NCI-H187 (cell line): ENCODE measurements around the gene TRPC4.
A peak's percentile ranks its signal among the peaks of the same experiment; 100 is the strongest.

Experiments
- DNase-seq, 2 experiments: peaks; one replicate each; lab custom pipeline; 2025; lab: John Stamatoyannopoulos, UW

The TRPC4 gene

DNA sequence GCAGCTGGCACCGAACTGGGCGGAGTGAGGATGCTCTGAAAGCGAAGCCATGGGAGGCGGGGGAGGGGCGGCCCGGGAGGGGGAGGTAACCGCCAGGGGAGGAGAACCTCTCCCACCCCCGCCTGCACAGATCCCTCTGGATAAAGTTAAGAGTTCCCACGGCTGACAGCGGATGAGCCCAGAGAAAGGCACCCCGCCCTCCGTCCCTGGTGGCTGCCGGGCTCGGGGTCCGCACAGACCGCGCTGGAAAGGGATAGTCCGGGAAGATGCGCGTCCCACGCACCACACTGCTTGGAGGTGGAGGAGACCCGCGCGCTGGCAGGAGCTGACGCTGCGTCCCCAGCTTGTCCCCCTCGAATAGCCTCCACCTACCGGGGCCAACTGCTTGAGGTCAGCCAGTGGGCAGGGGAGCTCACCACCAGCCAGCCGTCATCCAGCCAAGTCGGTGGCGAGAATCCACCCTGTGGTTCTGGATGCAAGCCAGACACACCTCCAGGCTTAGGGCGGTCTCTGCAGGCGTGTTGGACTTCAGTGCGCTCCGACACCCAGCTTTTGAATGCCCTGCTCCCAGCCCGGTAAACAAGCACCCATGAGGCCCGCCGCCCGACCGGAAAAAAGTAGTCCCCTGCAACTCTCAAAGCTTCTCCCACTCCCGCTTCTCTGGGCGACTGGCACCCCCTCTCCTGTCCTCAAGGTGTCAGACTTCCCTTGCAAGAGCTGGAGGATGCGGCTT is at the start of gene TRPC4:
Gene TRPC4 (minus strand): TSS at position 17 of the 733 bp plus-strand sequence. CDS start 86,439 bp downstream, outside the sequence.
- peak; percentile 1 to 4 for DNase-seq

DNA sequence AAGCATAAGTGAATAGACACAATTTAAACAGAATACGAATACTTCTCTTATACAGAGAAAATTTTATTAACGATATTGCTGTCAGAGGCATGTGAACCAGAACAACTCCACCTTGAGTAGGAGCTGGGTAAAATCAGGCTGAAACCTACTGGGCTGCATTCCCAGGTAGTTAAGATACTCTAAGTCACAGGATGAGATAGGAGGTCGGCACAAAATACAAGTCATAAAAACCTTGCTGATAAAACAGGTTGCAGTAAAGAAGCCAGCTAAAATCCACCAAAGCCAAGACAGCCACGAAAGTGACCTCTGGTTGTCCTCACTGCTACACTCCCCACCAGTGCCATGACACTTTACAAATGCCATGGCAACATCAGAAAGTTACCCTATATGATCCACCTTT is 49.2 kb upstream of the TRPC4 start:
- no peak for DNase-seq

DNA sequence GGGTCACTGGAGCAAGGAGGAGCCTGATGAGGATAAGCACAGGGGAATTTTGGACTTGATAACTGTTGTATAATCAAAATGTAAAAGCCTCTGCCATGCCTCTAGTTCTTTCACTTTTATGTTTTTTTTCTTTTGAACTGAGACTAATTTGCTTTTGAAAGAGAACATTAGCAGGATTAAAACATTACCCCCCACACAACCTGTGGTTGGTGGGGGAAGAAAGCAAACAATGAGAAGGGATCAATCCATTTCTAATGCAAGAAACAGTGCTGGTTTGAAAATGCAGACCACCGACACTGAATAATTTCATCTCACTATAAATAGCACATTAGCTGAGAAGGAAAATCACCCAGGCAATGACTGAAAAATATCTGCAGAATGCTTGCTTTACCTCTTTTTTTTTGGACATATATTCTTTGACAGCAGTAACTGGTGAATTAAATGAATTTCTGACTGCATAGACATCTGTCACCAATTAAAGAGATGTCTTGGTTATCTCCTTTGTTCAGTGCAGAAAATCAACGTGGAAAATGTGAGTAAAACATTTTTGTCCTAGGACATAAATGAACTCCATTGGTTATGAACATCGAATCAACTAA is 48.6 kb upstream of the TRPC4 start:
- no peak for DNase-seq

DNA sequence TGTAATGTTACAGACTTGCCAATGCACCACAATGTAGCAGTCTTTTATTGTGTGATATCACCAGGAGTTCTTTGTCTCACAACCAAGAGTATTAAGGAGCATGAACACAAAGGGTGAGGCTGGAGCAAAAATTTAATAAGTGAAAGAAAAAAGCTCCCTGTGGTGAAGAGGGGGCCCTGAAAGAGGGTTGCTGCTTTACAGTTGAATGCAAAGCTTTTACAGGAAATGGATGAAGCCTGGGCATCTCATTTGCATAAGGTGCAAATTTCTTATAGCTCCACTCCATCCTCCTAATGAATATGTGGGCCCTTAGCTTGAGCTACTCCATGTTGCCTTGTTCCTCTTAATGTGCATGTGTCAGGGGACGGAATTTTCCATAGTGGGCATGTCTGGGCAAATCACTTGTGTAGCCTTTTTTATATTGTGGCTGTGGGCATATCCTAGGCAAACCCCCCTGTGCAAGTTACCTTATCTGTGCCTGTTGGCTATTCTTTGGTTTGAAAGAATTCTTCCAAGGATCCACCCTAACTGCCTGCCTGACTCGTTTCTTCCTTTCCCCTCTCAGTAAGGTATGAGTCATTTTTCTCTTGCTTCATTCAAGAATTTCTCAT is 45.3 kb upstream of the TRPC4 start:
- DNase-seq, result no peak

DNA sequence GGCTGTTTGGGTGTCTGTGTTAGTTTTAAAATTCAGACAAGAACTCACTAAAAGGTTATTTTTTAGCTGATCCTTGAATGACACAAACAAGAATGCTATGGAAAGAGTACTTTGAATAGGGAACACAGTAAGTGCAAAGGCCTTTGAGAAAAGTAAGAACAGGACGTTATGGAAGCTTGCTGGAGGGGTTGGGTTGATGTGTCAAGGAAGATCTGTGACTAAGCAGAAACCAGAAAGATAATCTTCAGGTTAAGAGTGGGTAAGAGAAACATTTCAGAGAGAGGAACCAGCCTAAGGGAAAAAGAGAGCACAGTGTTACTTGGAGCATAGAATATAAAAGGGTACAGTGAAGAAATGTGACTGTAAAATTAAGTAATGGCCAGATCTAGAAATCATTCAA is 41.2 kb upstream of the TRPC4 start:
- DNase-seq, result no peak

DNA sequence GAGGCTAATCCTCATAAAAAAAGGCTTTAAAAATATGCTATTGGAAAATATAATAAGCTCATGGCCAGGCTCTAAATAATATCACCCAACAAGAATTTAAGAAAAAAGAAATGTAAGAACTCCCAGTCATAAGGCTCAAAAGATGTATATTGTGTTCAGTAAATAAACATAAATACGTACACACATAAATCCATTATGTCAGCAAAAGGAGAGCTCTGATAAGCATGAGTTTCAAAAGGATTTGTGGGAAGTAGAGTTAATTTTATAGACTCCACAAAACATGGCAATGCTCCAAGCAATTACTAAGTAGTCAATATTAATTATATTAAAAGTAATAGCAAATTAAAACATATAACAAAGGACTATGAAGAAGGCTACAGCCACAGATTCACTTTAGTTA is 37.3 kb upstream of the TRPC4 start:
- no peak for DNase-seq

DNA sequence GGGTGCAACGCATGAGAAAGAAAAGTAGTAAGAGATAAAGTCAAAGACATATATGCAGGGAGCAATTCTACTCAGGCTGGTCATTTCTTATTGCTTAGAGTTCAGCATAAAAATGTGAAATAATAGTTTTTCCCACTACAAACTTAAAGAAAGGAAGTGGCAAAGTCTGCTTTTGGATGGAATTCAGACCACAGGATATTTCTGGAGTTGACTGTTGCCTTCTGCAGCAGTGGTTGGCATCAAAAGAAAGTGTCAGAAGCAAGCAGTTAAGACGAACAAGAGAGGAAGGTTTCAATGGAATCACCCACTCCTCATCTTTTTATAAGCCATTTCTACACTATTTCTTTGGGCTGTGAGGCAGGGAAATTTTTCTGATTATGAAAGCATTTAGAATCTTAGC is 36.2 kb upstream of the TRPC4 start:
- no peak for DNase-seq

DNA sequence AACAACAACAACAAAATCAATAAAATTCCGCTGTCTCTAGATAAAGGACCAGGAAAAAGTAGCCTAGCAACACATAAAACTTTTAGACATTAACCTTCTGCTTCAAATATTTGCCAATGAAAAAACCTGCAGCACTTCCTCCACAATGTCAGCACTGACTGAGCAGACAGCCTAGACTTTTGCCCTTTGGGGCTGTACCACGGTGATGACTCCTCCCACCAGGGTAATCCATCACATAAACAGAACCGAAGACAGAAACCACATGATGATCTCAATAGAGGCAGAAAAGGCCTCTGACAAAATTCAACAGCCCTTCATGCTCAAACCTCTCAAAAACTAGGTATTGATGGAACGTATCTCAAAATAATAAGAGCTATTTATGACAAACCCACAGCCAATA is 30.2 kb upstream of the TRPC4 start:
- DNase-seq, result no peak

DNA sequence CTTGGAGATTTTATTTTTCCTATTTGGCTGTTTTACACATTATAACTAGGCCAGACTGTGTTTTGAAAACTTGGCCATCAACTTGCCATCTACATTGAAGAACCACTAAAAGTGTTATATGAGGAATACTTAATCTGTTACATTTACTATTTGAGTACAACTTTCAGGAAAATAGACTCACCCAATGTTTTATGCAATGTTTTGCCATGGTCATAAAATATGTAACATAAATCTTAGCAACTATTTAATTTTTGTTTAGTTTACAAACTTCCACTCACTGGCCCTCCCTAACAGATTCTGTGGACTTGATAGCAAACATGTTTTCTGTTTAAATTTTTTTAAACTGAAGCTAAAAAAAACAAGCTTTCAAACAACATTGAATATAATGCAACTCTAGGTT is 23.7 kb upstream of the TRPC4 start:
- no peak for DNase-seq

DNA sequence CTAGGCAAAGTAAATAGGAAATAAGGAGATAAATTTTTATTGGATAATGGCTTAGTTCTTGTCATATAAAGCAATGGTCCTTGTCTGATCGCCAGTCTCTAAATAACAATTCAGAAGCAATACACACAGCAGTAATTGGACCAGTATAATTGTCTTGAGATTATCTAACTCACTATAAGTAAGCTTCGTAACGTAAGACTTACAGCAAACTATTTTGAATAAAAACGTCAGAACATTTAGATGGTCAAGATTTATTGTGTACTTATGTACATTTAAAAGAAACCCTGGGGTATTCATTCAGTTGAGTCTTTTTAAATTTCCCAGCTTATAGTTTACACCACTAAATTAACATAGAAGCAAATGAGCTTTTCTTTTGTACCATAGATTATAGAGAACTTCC is 20.2 kb upstream of the TRPC4 start:
- DNase-seq, result no peak

DNA sequence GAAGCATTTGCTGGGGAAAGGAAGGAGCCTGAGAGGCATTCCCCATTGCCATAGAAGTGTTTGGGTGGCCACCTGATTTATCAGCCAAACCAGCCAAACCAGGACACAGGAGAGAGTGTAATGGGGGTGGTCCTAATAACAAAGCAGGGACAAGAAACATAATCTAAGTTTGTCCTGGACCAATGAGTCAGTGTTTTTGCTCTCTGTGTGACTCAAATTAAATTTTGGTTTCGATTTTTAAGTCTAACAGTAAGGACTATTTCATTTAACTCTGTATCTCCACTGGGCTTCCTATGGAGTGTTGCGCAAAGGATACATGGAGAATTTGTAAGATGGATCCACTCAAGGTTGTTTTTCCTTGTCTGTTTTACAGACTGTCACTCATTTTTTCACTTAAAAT is 19.5 kb upstream of the TRPC4 start:
- no peak for DNase-seq

DNA sequence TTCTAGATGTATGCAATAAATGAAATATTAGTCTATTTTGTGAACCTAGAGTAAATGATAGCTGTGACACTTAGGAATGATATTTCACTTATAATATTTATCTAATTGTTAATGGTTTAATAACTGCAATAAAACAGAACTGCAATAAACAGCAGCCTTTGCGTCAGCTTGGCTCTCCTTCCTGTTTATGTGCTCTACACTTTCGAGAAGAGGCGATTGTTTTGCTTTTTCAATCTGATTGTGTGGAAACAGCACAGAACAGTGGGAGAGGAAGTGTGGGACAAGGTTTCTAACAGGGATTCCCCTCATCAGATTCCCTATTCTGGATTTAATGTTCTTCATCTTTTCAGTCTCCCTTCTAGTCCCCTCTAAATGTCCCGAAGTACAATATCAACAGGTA is 17.3 kb upstream of the TRPC4 start:
- DNase-seq, result no peak

DNA sequence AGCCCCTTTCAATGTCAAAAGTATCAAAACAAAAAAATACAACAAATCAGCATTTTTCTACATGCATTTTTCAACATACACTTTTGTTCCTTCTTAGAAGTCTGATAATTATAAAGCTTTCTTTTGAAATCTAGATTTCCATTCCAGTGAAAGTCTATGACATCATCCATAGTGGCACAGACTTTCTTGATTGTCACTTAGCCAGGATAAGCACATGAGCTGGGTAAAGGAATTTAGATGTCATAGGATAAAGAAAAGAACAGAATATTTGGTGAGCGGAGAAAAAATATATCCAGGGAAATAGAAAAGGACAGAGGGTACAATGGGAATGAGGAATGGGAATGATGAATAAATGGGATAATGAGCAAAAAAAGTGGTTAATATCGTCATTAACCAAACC is 15.1 kb upstream of the TRPC4 start:
- no peak for DNase-seq

DNA sequence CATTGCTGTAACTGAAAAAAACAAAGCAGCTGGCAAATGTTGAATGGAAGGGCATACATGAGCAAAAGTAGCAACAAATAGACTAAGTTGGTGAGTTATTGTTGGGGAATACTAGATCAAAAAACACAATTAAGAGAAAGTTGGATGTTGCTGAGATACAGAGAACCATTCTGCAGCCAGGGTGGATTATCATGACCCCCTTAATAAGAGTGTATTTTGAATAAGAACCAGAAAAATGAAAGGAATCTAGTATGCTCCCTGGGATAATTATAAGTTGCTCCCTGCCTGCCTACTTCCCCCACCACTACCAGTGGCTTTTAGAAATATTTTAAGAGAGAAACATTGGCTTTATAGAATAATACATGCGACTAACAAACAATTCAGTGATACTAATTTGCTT is 14.5 kb upstream of the TRPC4 start:
- DNase-seq, result no peak

DNA sequence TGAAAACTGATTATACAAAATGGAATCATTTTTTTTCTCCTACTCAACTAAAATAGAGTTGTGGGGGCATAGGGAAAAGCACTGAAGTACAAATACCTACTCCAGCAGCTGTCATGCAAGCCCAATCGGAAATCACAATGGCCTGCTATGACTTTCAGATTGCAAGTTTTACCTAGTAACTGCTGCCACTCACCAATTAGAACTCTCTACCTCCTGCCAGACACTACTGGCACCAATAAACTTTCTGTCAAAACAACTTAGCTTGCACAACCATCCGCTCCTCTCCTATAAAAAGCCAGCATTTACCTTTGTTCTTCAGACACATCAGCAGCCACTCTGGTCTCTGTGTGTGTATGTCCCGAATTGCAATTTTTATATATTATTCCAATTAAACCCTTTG is 9.3 kb upstream of the TRPC4 start:
- no peak for DNase-seq

DNA sequence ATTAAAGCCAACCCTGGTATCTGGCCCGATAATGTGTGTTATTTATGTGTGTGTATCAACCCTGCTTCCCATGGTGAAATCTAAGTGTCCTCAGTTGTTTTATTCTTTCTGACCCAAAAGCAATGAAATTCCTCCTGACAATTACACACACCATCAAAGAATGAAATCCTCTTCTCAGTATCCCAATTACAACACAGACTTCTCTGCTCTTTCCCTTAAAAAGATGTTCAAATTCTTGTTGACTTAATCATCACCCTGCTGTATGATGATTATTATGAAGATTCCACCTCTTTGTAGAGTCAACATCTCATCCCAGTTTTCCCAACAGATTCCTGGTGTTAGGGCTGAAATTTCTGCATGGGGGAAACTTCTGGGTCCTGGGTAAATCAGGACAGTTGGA is 8.9 kb upstream of the TRPC4 start:
- DNase-seq, result no peak

DNA sequence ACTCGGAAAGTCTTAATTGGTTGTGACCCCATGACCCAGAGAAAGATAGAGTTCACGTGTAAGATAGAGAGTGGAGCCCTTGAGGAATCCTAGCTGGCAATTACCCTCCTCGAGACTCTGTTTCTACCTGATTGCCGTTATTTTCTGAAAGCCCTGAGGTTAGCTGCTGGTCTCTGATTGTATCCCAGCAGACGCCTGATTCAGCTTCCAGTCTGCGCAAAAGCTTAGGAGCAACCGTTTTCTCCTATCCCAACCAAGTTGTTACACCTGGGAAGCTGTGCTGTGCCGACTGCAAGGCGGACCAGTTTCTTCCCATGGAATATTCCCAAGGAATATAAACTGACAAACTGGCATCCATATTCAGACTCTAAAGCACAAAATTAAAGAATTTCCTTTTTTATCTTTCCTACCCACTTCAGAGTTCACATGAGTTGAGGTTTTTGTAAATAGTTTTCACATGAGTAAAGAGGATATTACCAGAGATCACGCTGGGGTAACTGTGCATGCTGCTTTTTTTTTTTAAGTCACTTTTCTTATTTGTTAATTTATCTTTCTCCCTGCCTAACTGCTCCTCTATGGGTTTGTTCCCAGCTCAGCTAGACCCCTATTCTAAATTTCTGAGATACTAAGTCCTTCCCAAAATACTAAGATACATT is 1.5 kb upstream of the TRPC4 start:
- DNase-seq, result no peak

DNA sequence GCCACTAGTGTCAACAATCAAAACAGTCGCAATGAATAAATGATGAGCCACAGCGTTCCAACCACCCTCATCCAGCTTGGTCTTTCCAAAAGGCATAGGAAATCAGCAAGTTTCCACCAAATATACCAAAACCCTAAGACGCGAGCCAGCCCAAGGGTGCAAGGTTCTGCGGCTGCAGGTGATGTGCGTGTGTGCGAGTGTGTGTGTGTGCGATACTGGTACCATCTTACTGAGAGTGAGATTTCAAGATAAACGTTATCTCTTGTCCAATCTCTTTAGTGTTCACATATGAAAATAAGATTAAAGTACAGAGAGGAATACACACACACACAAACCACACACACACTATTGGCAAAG is 895 bp upstream of the TRPC4 start:
- no peak for DNase-seq

DNA sequence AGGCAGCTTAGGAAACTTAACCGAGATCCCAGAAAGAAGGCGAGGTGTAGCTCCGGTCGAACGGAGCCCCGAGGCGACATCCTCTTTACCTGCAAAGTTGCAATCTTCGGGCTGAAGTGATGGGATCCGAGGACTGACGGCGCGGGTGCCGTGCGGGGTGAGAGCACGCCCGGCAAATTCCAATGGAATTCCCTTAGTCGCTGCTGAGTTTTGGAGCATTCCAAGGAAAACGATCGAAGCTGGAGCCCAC is 141 bp downstream of the TRPC4 start:
- DNase-seq, result no peak

DNA sequence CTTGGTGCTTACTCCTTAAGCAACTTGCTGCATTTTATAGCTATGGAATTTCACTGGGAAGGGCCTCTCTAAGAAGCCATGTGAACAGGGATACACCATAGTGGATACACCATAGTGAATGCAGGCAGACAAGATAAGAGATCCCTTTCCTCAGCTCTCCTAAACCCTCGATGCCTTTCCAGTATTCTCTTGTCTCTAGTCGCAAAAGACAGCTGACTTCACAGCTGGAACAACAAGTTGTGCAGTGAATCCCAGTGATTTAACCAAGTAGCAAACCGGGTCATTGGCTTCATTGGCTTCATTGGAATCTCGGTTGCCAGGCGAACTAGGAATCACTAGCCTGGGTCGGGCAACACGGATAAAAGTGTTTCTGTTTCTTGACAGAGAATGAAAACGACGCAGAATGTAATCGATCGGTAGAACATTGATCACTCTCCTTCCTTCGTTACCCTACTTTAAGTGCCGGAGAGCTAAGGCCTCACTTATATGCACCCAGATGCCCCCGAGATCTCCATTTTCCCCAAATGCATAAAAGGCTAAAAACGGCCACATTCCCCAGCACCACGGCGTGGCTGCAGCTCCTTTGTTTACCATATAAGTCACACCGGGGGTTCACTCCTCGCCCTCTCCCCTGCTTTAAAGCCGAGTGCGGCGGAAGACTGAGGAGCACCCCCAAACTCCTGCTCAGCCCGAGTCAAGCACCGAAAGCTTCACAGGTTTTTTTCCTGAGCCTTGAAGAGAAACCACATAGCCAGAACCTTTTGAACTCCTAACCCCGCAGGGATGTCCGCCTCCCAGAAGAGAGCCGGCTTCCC is 674 bp downstream of the TRPC4 start:
- DNase-seq, result no peak

DNA sequence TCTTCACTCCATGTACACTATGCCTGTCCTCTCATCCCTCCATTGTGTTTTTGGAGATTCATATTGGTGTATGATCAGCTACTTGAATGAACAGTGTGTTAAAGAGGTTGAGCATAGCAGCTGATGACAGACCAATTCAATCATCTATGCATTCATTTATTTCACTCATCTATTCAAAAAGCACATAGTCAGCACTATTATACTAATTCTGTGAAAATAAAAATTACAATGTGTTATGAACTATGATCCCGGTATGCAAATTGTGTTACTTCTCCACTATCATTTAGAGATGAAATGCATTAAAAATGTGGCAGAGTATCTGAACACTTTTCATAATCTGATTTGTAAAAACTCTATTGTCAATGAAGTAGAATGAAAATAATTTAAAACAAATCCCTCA is 5.9 kb downstream of the TRPC4 start:
- DNase-seq, result no peak

DNA sequence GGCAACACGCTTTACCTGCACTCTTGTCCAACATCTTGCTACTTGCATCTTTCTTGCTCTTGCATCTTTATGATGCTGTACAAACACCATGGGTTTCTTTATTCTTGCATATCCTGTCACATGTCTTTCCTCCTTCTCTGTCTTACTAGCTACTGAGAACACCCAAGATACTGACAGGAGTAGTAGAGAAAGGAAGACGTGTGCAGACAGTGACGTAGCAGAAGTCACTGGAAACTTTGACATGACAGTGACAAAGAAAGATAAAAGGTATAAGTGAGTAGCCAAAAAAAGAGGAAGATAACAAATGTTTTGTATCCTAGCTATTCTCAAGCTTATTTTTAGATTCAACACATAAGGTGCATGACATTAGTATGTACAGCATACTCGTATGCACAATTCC is 34.2 kb downstream of the TRPC4 start:
- no peak for DNase-seq

DNA sequence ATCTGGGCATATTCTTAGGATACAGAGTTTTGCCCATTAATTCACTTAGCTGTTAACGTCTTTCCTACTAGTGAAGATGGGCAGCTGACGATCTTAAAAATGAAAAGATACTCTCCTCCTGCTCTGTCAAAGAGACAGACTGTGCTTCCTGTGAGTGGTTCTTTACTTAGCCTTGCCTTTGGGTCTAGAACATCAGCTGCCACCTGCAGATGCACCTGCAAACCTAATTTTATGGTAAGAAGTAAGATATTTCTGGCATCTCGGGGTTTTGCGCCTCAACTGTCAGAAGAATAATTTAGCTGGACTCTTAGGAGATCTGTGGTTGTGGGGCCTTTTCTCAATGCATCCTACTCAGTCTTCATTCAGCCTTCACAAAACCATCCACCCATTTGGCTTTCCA is 36.2 kb downstream of the TRPC4 start:
- DNase-seq, result no peak
